Hepatocyte (in vitro differentiated cells): ENCODE results near the gene ANGPT4.

Source experiments
- CTCF ChIP-seq: fragments of 200-600 bp; sonication (generic); IDR thresholded peaks from 2 replicates; pipeline ENCODE4 v1.5.1; 2016; ENCODE audit warnings: antibody characterized with exemption, mild to moderate bottlenecking; ENCODE audit not compliant: poor library complexity
- EZH2phosphoT487 ChIP-seq: fragments of 200-600 bp; sonication (generic); IDR thresholded peaks from one replicate; pipeline ENCODE4 v1.6.1; 2018; ENCODE audit warnings: antibody characterized with exemption, mild to moderate bottlenecking, low read depth, moderate library complexity; ENCODE audit not compliant: unreplicated experiment, severe bottlenecking

GRCh38 chr20:945841-946240 lies 29.7 kb upstream of the ANGPT4 start:
- TF ChIP-seq CTCF = no peak
- no peak for TF ChIP-seq EZH2phosphoT487
